NAMALWA (cell line): ENCODE measurements around the gene CCDC186.

Experiments
- DNase-seq: peaks from one replicate; pipeline ENCODE4 v3.0.0-alpha.2; 2015; ENCODE audit warnings: low spot score

Gene CCDC186

DNA sequence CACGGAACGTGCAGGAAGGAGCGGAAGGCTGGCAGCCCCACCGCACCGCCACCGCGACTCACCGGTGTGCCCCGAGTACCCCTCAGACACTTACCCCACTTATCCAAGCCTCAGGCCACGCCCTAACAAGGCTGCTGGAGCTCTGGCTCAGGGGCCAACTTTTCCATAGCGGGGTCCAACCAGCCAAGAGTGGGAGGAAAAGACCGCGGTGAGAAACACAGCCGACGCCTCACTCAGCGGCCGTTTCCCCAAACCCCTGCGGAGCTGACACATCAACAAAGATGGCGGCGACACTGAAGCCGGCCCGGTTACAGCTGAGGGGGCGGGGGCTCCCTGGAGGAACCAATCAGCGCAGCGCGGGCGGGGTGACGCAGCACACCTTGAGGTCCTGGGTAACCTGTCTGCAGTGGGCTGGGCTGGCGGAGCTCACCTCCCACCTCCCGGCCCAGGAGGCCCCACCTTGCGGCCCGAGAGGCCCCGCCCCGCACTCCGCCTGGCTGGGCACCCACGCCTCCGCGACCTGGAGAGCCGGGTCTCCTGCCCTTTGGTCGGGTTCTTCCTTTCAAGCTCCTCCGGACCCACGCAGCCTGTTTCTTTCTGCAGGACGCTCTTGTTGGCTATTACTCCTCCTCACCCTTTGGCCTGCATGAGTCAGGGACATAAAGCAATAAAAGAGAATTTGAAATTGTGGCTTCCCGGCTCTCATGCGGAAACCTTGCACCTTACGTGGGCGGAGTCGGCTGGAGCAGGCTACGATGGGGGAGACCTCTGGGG is at the start of gene CCDC186:
Gene CCDC186, minus strand, starts transcription at position 283 of the 774 bp plus-strand sequence. CDS start 10,935 bp downstream, outside the sequence.
- DNase-seq: peak; percentile 96

DNA sequence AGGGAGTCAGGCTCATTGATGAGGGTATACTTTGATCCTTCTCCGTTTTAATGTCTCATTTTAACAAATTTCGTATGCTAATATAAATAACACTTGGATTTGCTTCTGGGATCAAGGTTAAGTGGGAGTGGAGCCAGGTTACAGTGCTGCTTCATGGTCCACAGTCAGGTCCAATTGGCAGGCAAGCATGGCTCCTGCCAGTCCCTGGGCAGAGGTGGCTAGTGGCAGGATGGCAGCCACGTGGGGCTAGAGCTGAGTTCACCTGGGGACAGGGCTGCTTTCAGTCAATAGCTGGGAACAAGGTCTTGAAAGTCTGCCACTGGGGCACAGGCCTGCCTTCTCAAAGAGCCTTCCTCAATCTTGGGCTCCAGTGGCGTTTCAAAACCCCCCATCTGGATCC is 49.1 kb upstream of the CCDC186 start:
- no peak for DNase-seq

DNA sequence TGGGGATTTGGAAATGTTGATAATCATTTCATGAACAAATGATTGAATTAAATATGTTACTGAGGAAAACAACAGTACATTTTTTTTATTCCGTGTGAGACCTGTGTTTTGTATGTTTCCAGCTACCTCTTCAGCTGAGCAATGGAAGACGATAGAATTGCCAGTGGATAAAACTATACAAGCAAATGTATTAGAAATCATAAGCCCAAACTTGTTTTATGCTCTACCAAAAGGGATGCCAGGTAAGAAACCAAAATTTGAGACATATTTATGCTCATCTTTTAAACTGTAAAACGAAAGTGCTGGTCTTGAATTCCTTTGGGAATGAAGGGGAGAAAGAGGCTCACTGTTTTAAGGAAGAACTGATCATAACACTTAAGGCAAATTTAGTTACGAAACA is 47.2 kb upstream of the CCDC186 start:
- DNase-seq: no peak

DNA sequence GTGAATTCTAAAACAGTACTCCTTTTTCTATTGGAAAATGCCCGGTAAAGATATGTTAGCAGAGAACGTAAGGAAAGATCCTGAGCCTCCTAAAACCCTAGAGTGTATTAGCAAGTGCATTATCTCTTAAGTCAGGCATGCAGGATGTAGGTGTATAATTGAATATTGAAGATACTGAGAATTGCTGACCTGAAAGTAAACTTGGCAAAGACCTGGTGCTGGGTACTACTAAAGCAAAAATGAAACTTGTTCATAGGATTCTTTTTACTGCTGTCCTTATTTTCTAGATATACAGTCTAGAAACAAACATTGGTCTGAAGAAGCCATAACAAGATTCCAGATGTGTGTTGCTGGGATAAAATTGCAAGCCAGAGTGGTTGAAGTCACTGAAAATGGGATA is 46.3 kb upstream of the CCDC186 start:
- no peak for DNase-seq

DNA sequence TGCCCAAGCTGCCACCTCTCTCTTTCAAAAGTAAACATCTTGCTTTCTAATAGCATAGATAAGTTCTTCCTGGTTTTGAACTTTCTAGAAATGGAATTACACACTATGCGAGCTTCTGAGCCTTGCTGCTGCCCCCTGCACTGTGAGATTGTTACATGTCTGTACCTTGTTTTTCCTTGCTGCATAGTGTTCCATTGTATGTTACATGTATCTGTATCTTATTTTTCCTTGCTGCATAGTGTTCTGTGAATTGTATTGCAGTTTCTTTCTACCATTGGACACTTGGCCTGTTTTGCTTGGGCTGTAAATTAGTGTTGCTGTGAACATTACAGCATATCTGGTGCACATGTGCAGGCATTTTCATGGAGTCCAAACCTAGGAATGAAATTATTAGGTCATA is 41.0 kb upstream of the CCDC186 start:
- no peak for DNase-seq

DNA sequence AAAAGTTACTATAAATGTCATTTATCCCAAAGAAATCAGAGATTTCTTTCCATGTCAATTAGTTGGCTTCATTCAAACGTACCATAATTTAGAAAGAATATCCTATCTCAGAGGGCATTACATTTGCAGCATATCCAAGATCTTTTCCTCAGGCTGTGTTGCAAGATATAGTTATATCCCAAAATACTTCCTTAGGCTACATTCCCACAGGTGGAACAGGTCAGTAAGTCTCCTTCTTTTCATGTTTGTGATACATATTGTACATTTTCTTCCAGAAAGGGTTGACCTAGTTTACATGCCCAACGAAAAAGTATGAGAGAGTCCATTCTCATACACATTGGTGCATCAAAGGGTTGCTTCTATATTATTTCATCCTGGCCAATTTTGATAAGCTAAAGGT is 38.1 kb upstream of the CCDC186 start:
- no peak for DNase-seq

DNA sequence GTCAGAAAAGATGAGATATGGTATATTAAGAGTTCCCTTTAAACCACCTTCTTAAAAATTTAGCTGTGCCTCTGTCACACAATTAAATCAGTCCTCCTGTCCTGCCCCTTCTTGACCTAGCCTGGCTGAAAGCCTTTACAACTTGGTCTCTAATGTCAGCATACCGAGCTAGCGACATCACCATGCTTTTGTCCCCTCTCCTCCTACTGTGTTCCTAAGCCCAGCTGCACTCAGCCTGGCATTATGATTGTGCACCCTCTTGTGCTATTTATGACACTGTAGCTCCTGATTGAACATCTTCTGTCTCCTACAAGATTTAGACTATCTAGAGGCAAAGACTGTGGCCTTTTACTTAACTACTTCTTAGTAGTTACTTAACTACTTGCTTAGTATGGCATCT is 34.3 kb upstream of the CCDC186 start:
- no peak for DNase-seq

DNA sequence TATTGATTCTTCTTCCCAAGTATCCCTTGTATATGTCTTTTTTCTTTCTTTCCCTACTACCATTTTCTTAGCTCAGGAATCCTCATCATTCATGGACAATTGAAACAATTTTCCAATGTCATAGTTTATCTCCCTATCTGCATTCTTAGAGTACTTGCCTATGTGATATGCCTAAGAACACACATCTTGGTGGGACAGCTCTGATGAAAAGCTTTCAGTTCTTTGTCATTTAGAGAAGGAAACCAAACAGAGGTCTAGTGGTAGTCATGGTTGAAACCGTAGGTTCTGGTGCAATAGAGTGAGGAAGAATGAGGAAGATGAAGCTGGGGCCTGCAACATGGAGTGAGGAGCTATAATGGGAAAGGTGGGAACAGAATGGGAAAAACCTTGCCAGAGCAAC is 33.3 kb upstream of the CCDC186 start:
- no peak for DNase-seq

DNA sequence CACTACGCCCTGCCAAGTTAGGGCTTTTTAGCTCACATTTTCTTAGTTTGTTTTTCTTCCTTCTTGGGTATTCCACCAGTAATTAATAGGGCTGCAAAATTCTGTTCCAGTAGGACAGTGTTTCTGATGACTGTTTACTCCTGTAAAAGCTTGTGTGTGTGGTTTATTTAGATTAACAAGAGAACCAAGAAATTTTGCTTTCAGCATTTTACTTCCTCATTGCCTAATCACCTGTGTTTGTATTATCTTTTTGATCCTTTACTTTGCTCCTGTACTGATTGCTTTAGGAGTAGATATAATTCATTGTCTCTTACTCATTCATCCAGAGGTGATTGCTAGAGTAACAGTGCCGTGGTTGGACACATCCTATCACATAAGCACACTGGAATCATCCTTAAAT is 32.9 kb upstream of the CCDC186 start:
- DNase-seq: no peak

DNA sequence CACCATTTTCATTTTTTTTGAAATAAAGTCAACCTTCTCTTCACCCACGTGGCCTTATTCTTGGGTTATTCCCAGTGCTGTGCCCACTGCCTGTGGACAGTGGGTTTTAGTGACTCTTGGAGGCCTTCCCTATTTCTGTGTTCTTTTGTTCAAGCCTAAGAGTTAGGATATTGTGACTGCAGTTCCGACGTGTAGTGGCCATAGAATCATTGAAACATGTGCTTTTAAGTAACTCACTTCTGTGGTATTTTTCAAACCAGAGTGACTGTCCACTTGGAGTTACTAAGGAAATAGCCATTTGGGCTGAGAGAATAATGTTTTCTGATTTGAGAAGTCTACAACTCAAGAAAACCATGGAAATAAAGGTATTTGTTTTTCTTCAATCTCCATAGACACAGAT is 28.8 kb upstream of the CCDC186 start:
- DNase-seq: no peak

DNA sequence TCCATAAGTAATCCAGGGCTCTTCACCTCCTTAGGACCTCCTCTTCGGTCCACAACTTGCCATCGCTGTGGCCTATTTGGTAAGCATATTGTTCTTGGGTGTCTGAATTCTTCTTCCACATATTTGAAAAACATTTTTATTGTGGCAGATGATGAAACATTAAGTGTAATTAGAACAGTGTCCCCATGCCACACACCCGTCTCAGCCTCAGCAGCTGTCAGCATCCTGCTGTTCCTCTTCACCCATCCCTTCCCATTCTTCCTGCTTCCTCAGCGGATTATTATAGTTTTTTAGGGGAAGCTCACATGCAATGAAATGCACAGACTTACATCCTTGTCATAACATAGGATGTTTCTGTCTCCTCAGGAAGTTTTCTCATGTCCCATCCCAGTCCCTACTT is 25.2 kb upstream of the CCDC186 start:
- DNase-seq: no peak

DNA sequence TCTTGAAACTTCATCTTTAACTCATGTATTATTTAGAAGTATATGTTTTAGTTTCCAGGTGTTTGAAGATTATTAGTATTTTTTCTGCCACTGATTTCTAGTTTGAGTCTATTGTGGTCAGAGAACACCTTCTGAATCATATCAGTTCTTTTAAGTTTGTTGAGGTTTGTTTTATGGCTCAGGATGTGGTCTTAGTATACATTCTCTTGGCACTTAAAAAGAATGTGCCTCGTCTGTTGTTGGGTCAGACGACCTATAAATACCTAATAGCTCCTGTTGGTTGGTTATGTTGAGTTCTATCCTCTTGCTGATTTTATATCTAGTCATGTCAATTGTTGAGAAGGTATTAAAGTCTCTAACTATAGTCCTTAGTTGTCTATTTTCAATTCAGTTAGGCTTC is 21.1 kb upstream of the CCDC186 start:
- no peak for DNase-seq

DNA sequence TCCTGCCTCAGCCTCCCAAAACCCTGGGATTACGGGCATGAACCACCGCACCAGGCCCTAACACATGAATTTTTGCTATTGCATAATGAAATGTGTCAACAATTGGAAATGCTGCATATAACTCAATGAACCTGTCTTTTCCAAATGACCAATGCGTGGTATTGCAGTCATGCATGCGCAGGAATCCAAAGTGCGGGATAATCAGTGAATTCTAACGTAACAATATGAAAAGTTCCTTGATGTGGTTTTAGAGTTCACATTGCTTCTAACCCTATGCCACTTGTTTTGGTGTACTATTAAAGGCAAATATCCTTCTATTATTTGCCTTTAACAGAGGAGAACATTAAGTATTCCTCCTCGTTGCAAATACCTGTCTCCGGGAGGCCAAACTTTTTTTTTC is 15.7 kb upstream of the CCDC186 start:
- no peak for DNase-seq

DNA sequence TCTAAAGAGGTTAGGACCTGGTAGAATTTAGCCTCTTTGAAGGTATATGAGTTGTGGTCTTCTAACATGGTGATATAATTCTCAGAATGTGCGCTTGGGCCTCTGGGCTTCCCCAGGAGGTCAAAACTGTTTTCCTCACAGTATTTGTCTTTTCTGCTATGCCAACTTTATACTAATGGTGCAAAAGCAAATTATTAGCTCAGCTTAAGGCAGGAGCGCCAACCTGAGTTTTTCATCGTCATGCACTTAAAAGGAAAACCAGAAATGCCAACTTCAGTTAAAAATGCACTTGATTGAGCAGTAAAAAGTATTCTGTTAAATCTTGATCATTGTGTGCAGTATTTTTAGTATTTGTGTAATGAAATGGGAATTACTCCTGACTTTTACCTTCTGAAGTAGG is 14.9 kb upstream of the CCDC186 start:
- DNase-seq: no peak

DNA sequence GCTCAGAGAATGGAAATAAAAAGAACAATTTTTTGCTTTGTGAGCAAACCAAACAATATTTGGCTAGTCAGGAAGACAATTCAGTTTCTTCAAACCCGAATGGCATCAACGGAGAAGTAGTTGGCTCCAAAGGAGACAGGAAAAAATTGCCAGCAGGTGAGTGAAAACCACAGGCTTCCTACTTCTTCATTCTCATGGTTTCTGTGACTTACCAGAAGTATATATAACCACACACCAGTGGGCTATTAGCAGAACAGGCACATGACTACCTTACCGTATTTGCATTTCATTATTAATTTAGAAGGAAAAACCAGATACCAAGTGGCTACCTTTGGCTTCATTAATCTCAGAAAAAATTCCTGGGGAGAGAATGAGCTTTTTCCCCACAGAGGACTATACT is 14.0 kb upstream of the CCDC186 start:
- DNase-seq: no peak

DNA sequence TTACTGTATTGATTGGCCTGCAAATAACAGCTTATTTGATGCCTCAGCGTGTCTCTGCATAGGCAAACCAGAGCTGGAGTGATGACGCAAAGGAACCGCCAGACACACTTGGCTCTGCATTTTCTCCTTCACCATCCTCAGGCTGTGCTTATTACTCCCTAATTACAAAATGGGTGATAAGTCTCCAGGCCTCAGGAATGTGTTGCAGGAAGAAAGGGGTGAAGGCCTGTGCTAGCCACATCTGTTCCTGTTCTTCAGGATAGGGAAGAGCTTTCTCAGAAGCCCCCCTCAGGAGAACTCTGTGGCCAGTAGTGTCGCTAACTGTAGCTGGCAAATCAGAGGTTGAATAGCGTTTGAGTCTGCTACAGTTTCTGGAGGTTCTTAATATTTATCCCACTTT is 10.3 kb upstream of the CCDC186 start:
- no peak for DNase-seq

DNA sequence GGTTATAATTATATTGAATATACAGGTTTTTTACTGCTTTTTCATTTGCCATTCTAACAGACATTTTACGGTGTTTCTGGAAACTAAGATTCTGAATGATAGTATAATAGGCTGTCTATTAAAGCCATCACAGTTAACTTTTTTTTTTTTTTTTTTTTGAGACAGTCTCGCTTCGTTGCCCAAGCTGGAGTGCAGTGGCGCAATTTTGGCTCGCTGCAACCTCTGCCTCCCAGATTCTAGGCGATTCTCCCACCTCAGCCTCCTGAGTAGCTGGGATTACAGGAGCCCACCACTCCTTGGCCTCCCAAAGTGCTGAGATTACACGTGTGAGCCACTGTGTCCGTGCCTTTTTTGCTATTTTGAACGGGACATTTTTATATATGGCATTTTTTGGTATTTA is 9.6 kb upstream of the CCDC186 start:
- no peak for DNase-seq

DNA sequence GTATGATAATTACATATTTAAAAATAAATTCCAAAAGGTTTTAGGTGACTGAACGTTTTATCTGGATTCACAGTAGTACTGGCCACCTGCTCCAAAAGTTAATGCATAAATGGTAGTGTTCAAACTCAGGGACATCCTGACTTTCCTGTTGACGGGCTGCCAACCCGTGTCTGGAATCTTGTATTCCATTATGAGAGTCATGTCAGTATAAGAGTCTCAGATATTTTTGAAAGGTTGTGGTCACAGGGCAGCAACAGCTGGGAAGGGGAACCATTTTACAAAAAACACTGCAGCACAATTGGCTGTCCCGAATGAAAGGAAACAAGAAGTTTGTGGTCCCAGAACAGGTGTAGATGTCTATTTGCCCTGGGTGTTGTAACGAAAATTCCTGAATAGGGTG is 8.0 kb upstream of the CCDC186 start:
- no peak for DNase-seq

DNA sequence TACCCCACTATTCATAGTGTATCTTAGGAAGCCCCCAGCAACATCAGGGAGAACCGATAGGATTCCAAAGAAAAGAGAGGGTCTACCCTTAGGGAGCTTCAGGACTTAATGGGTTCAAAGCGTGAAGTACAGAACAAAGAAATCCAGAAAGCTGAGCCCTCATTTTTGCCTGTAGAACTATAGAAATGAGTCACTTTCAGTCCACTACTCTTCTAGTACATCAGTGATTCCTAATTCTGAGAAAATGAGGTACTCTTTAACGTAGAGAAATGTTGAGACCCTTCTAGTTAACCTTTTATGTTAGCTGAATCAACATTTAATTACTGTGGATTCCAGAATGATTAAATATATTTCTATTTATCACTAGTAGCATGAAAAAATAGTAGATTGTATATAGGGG is 6.9 kb upstream of the CCDC186 start:
- no peak for DNase-seq

DNA sequence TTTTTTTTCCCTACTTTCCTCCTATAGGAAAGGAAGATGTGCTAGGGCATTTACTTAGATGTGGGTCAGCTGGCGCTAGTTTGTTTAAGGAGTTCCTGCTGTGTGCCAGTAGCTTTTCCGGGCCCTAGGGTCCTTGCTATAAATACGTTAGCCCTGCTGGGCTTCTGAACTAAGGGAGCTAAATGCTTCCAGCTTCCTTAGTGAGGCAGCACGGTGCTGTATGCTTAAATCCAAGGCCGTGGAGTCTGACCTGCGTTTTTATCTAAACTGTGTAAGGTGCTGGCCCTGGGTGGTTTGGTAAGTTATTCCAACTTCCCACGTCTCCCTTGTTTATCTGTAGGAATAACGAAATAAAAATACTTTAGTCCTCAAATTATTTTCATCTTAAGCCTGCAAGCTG is 5.7 kb upstream of the CCDC186 start:
- DNase-seq: no peak

DNA sequence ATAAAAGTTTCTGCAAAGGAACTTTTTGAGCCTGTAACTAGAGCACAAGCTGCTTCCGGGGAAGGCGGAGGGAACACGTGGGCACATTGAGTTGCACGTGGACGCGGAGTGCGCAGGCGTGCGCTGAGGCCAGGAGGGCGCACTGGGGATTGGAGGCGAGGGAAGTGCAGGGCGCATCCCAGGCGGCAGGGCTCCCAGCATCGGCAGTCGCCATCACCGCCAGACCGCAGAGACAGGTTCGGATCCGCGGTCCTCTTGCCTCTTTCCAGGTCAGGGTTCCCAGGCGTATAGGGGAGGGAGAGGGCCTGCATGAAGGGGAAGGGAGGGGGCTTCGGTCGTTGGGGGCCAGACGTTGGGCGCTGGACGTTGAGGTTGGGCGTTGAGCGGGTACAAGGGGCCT is 5.1 kb upstream of the CCDC186 start, which contains the start of gene TDRD1:
Gene TDRD1, plus strand, starts transcription at position 206 of the 400 bp plus-strand sequence. CDS start 8,479 bp downstream, outside the sequence.
- DNase-seq: no peak

DNA sequence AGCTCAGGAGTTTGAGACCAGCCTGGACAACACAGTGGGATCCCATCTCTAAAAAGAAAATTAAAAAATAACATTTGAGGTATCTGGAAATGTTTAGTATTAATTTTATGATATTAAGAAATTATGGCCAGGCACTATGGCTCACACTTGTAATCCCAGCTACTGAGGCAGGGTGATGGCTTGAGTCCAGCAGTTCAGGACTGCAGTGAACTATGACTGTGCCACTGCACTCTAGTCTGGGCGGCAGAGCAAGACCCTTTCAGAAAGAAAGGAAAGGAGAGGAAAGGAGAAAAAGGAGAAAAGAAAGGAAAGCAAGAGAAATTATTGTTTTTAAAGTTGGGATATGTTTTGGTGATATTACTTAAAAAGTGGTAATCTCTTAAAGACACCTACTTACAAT is 2.5 kb upstream of the CCDC186 start:
- DNase-seq: no peak

DNA sequence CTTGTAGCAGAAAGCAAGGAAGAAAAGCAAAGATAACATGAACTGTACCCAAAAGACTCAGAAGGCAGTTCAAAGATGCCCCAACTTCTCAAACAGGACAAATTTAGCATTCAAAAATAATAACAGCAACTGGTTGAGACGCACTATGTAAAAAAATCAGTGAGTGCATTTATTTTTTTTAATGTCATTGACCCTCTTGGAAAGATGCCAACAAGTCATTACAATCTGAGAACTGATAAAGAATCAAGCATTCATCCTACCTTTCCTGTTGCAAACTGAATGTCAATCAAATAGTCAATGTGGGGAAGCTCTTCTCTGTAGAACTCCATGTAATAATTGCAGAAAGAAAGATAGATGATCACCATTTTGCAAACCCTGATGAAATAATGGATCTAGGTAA is 1.7 kb upstream of the CCDC186 start:
- DNase-seq: no peak

DNA sequence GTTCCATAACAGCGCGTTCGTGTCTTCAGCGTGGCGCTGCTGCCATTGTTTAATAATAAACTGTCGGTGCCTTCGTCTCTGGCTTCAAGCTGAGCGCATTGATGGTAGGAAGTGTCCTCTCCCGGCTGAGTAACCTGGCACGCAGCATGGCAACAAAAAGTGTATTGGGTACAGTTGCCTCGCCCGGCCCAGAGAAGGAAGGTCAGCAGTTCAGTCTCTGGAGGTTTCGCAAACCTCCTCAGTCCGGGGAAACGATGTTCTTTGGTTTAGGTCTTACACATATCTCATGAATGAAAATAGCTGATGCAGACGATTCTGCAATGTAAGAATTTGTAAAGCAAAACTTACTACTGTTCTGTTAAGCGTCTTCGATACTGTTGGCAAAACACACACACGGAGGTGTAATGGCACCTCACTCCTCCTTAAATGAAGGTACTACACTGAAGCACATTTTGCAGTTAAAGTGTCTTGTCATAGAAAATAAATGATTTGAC is 739 bp upstream of the CCDC186 start:
- no peak for DNase-seq
